Adipocyte (in vitro differentiated cells): ENCODE results near the gene SLC39A7.
A peak's percentile ranks its signal among the peaks of the same experiment; 100 is the strongest.
"Not testable (repeated sequence)": the region's sequence is repeated elsewhere in the genome, so short reads cannot be mapped to it uniquely, and the experiment has no call there.

Experiments used
- DNase-seq: peaks from one replicate; pipeline ENCODE4 v3.0.0-alpha.2; 2015; ENCODE audit warnings: low read depth
- H3K27me3 ChIP-seq: replicated peaks from 2 replicates; pipeline ENCODE4 v1.7.0; 2013; ENCODE audit warnings: mild to moderate bottlenecking, low read length, moderate library complexity; ENCODE audit not compliant: control insufficient read depth, insufficient read depth
- H3K36me3 ChIP-seq: 2 replicates; pipeline ENCODE4 v1.7.0; 2013; ENCODE audit warnings: low read length, mild to moderate bottlenecking, moderate library complexity; ENCODE audit not compliant: control insufficient read depth, insufficient read depth, severe bottlenecking
- H3K4me1 ChIP-seq: 2 replicates; pipeline ENCODE4 v1.7.0; 2013; ENCODE audit warnings: mild to moderate bottlenecking, low read length, moderate library complexity; ENCODE audit not compliant: control insufficient read depth, insufficient read depth
- H3K4me3 ChIP-seq: 2 replicates; pipeline ENCODE4 v1.7.0; 2013; ENCODE audit warnings: mild to moderate bottlenecking, low read length, moderate library complexity
- H3K9ac ChIP-seq: 2 replicates; pipeline ENCODE4 v1.7.0; 2013; ENCODE audit warnings: mild to moderate bottlenecking, low read length, moderate library complexity
- H3K9me3 ChIP-seq: 2 replicates; pipeline ENCODE4 v1.7.0; 2013; ENCODE audit warnings: mild to moderate bottlenecking, low read length, moderate library complexity; ENCODE audit not compliant: control insufficient read depth

The SLC39A7 gene

DNA sequence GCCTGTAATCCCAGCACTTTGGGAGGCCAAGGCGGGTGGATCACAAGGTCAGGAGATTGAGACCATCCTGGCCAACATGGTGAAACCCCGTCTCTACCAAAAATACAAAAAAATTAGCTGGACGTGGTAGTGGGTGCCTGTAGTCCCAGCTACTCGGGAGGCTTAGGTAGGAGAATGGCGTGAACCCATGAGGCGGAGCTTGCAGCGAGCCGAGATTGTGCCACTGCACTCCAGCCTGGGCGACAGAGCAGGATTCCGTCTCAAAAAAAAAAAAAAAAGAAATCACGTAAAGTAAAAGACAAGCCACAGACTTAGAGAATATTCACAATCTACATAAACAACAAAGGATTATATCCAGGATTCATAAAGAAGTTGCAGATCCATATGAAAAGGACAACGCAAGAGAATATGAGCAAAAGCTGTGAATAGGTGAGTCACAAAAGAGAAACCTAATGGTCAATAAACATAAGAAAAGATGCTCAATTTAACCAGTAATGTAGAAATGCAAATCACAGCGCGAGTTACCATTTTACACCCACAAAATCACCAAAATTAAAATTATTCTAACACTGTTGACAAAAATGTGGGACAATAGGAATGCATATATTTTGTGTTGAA is 25.9 kb downstream of the SLC39A7 start:
- not testable (repeated sequence) for DNase-seq, H3K4me1 ChIP-seq, H3K36me3 ChIP-seq, H3K9ac ChIP-seq, H3K9me3 ChIP-seq, H3K4me3 ChIP-seq
- peaks cover 33% of the 10 kb centered on the region for H3K27me3 ChIP-seq

DNA sequence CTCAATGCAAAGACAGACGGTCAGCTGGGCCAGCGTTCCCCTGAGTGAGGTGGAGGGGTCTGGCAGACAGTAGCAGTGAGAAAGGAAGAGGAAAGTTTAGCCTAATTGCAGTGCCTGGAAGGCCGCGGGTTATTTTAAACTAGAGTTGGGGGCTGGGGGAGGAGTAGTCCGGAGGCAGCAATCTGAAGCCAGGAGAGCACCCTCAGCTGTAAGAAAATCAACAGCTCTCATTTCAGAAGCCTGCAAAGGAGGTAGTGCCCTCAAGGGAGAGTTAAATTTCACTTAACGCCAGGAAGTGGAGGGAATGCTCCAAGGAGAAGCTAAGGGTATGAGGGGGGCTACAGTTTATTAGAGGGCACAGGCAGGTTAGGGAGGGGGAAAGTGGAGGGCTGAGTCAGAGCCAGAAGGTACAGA is 34.6 kb downstream of the SLC39A7 start:
- Histone ChIP-seq H3K4me1 (no peaks in the 10 kb centered on the region), H3K27me3 (peaks cover 43% of the 10 kb centered on the region), H3K36me3 (no peaks in the 10 kb centered on the region), H3K9me3 (no peaks in the 10 kb centered on the region), H3K4me3 (no peak overlapping the region), H3K9ac (no peak overlapping the region)
- no peak for DNase-seq

DNA sequence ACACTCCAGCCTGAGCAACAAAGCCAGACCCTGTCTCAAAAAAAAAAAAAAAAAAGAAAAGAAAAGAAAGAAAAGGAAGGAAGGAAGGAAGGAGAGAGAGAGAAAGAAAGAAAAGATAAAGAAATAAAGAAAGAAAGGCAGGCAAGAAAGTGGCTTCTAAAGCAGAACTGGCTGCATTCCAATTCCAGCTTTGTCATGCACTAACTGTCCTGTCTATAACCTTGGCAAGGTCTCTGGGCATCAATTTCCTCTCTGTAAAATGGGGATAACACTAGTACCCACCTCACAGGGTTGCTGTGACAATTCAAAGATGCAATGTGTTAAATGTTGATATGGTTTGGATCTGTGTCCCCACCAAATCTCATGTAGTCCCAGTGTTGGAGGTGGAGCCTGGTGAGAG is 35.7 kb downstream of the SLC39A7 start:
- no peaks in the 10 kb centered on the region for H3K4me1 ChIP-seq
- H3K4me3 ChIP-seq: no peak overlapping the region
- peaks cover 47% of the 10 kb centered on the region for H3K27me3 ChIP-seq
- no peaks in the 10 kb centered on the region for H3K9me3 ChIP-seq
- no peak overlapping the region for H3K9ac ChIP-seq
- no peaks in the 10 kb centered on the region for H3K36me3 ChIP-seq
- DNase-seq: no peak

DNA sequence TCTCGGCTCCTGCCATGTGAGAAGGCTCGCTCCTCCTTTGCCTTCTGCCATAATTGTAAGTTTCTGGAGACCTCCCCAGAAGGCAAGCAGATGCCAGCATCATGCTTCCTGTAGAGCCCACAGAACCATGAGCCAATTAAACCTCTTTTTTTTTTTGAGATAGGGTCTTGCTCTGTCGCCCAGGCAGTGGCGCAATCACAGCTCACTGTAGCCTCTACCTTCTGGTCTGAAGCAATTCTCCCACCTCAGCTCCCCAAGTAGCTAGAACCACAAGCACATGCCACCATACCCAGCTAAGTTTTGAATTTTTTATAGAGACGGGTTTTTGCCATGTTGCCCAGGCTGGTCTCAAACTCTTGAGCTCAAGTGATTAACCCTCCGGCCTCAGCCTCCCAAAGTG is 36.2 kb downstream of the SLC39A7 start:
- DNase-seq: no peak
- Histone ChIP-seq H3K9me3 (no peaks in the 10 kb centered on the region), H3K9ac (no peak overlapping the region), H3K4me3 (no peak overlapping the region), H3K27me3 (peaks cover 47% of the 10 kb centered on the region), H3K4me1 (no peaks in the 10 kb centered on the region), H3K36me3 (no peaks in the 10 kb centered on the region)

DNA sequence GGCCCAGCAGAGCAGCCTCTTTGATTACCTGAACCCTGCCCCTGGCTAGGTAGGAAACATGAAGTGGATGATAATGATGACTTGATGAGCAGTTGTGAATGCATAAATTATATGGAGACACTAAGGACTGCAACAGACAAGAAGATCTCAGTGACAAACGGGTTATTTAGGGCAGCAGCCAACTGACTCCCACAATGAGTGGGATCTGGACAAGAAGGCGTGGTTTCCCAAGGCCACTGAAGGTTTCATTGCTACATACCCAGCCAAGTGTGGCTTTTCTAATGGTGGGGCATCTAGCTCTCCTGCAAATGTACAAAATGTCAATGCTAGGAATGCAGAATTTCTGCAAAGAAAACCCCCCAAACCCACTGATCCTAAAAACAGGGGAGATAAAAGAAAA is 37.1 kb downstream of the SLC39A7 start:
- no peaks in the 10 kb centered on the region for H3K36me3 ChIP-seq
- no peaks in the 10 kb centered on the region for H3K4me1 ChIP-seq
- no peak overlapping the region for H3K4me3 ChIP-seq
- no peak overlapping the region for H3K9ac ChIP-seq
- no peaks in the 10 kb centered on the region for H3K9me3 ChIP-seq
- peaks cover 41% of the 10 kb centered on the region for H3K27me3 ChIP-seq
- no peak for DNase-seq

DNA sequence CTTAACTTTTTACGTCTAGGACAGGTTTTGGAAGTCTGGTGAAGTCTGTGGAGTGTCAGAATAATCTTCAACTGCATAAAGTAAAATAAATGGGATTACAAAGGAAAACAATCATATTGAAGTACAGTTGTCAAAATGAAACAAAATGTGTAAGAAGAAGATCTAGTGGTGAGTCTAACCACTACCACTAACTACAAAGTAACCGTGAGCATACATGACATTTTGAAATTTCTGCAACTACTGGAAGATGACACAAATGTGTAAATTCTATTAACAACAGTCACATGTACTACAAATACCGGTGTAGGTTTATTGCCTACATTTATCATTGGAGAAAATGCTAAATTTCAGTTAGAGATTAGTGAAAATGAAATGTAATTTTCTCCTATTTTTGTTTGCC is 41.3 kb downstream of the SLC39A7 start:
- no peak for DNase-seq
- peaks cover 16% of the 10 kb centered on the region for H3K27me3 ChIP-seq

DNA sequence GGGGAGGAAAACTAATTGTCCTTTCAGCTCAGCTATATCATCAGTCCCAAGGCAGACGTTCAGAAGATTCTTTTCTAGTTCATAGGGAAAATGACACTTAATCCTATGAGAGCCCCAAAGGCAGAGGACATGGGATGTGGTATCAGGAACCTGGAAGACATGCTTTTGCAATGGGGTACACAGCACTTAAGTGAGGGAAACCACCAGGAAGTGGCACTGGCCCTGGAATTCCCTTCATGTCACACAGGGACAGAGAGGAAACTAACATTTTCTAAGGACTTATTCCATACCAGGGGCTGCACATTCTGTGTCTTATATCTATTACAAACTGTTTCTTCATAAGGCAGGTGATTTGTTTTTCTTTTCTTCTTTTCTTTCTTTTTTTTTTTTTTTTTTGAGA is 42.8 kb downstream of the SLC39A7 start:
- Histone ChIP-seq H3K4me3 (no peak overlapping the region), H3K9me3 (no peaks in the 10 kb centered on the region), H3K4me1 (peaks cover 8% of the 10 kb centered on the region), H3K27me3 (peaks cover 16% of the 10 kb centered on the region), H3K9ac (no peak overlapping the region), H3K36me3 (no peaks in the 10 kb centered on the region)
- DNase-seq: no peak

More for the DNA sequence above, 41.3 kb downstream of the SLC39A7 start:
- H3K4me3 ChIP-seq: no peak overlapping the region
- H3K9me3 ChIP-seq: no peaks in the 10 kb centered on the region
- no peaks in the 10 kb centered on the region for H3K36me3 ChIP-seq
- peaks cover 2% of the 10 kb centered on the region for H3K4me1 ChIP-seq
- H3K9ac ChIP-seq: no peak overlapping the region

DNA sequence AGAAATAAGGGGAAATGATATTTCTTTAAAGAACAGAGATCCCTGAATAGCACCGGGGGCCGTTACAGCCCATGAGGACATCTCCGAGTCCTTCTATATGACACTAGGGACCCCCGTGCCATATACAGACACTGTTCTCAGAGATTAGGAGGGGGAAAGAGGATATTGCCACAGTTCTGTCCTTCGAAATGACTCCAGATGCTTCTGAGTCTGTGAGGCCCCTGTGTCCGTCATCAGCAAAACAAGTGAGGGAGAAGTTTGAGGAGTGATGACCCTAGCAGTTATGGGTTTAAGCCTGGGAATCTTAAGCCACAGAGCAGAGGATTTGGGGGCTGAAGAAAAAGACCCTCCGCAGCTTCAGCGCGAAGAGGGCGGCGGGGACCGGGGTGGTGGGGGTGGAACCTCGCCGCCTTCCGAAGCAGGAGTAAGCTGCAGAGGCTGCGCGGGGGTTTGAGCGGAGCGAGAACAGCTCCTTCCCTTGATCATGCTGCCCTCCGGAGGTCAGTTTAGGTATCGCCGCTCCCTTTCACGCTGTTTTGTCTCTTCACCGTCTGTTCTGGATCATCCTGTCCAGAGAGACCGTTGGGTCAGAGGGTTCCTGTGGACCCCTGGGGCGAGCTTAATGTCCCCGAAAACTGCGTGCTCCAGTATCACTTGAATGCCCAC is 47.4 kb downstream of the SLC39A7 start:
- no peaks in the 10 kb centered on the region for H3K27me3 ChIP-seq
- peaks cover 8% of the 10 kb centered on the region for H3K36me3 ChIP-seq
- peak; percentile 96 for DNase-seq
- H3K9me3 ChIP-seq: no peaks in the 10 kb centered on the region
- H3K9ac ChIP-seq: peak overlapping the region; percentile 89
- H3K4me1 ChIP-seq: peaks cover 45% of the 10 kb centered on the region
- peak overlapping the region; percentile 90 for H3K4me3 ChIP-seq

DNA sequence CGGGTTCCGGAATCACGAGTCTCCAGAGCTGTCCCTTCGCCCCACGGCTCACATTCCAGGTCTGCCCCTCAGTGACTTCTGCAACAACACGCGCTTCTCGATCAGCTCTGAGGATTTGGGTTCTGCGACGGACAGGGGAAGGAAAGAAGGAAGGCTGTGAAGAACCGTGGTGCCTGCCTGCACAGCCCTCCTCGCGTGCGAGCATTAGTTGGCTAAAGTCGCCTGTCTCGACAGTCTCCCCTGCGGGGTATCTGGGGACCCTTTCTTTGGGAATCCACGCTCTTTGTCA is 47.9 kb downstream of the SLC39A7 start:
- peak; percentile 70 for DNase-seq
- no peaks in the 10 kb centered on the region for H3K27me3 ChIP-seq
- peak overlapping the region; percentile 89 for H3K9ac ChIP-seq

DNA sequence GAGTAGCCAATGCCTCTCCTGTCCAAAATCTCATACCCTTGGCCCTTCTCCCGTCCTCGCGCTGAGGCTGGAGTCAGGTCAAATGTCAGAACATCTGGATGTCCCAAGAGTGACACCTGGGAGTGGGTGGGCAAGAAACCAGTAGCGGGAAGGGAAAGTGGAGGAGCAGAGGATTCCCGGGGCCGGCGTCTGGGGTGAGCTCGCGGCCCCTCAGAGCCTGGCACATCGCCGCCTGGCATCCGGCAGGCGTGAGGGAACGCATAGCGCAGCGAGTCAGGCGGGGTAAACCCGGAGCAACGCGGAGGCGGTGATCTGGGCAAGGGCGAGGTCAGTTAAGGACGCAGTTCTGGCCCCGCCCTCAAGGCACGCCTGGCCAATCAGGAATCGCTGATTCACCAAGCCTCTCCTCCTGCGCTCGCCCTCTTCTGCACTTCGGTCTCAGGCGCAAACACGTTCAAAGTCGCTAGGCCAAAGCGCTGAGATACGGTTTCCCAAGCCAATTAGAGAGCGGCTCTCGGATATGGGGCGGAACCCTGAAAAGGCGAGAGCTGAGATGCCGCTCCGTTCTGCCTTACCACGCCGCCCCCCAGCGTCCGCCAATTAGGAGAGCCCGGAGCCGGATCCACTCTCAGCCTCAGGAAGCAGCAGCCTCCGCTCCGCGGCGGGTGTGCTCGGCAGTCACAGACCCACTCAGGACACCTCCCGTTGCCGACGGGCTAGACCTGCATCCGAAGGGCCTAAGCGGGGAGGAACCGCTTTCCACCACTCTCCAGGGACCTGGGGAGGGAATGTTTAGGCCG is 48.5 kb downstream of the SLC39A7 start:
- DNase-seq: peak; percentile 99
- Histone ChIP-seq H3K4me1 (peaks cover 46% of the 10 kb centered on the region), H3K4me3 (peak overlapping the region; percentile 90), H3K9me3 (no peaks in the 10 kb centered on the region), H3K9ac (peak overlapping the region; percentile 98), H3K27me3 (no peaks in the 10 kb centered on the region), H3K36me3 (peaks cover 8% of the 10 kb centered on the region)

More for the DNA sequence above, 47.9 kb downstream of the SLC39A7 start:
- Histone ChIP-seq H3K4me1 (peaks cover 46% of the 10 kb centered on the region), H3K4me3 (peak overlapping the region; percentile 90), H3K36me3 (peaks cover 8% of the 10 kb centered on the region), H3K9me3 (no peaks in the 10 kb centered on the region)

DNA sequence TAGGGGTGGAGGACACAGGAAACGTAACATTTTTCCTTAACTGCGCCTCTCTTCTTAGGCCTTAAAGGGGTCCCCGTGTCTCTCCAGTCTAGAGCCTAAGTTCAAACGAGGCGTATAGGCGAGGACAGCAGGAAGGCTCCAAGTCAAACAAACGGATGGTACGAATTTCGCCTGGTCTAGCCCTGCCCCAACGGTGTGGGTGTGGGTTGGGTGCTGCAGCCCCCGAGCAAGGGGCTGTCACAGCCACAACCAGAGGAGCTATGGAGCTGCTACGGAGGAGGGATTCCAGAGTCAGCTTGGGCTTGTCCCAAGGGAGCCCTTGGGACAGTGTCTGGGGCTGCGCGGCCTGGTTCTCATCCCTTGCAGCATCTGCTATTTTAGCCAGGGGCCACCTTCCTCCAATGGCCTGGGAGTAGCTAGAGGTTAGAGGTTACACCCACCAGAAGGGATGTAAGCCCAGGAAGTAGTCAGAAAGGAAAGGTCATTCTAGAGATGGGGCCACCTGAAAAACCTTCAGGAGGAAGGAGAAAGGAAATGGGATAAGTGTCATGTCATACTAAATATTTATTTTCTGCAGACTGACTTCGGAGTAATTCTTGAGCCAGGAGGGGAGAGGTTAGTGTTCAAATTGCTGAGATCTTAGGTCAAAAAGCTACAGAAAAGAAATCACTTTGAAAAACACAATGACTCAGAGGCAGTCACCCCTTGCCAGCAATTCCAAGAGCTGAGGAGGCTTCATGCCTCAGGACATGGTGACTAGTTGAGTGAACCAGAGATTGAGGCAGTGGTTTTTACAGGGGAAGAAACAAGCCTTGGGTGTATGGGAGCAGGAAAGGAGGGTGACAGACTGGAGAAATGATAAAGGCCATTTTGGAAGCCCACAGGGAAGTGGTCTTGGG is 49.3 kb downstream of the SLC39A7 start:
- peak; percentile 80 for DNase-seq
- Histone ChIP-seq H3K27me3 (no peaks in the 10 kb centered on the region), H3K9me3 (no peaks in the 10 kb centered on the region), H3K4me3 (peak overlapping the region; percentile 90), H3K9ac (peak overlapping the region; percentile 98), H3K36me3 (peaks cover 11% of the 10 kb centered on the region), H3K4me1 (peaks cover 46% of the 10 kb centered on the region)
